ENCODE data around the gene PDIA2. TPM values are rescaled to one million over a fixed set of nuclear protein-coding genes. Genes with fewer than 3 reads are reported as not detected.

The PDIA2 gene, protein sequence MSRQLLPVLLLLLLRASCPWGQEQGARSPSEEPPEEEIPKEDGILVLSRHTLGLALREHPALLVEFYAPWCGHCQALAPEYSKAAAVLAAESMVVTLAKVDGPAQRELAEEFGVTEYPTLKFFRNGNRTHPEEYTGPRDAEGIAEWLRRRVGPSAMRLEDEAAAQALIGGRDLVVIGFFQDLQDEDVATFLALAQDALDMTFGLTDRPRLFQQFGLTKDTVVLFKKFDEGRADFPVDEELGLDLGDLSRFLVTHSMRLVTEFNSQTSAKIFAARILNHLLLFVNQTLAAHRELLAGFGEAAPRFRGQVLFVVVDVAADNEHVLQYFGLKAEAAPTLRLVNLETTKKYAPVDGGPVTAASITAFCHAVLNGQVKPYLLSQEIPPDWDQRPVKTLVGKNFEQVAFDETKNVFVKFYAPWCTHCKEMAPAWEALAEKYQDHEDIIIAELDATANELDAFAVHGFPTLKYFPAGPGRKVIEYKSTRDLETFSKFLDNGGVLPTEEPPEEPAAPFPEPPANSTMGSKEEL
- 0.18 and 0.32 TPM in 2 replicates for total RNA-seq

DNA sequence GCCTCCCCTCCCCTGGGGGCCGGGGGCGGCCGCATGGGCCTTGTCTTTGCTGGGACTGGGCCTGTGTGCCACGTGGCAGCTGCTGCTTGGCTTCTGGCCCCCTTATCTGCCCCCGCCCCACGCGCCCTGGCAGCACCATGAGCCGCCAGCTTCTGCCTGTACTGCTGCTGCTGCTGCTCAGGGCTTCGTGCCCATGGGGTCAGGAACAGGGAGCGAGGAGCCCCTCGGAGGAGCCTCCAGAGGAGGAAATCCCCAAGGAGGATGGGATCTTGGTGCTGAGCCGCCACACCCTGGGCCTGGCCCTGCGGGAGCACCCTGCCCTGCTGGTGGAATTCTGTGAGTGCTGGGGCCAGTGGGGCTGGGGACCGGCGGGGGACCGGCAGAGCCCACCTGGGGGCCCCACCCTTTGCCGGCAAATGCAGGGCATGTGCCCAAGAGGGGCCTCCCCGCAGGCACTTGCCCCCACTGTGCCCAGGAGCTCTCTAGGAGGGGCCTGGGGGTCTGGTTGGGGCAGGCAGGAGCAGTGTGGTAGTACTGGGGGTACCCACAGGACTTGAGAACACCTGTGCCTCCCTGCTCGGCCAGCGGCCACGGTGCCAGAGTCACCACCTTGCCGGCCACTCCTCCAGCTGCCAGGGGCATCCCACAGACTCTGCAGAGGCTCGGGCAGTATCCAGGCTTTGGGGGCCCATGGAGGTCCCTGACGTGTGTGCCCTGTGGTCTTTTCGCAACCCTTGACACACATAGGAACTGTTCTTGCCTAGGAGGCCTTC, at the start of gene PDIA2:
Gene PDIA2 (plus strand): TSS at position 132 of the 773 bp plus-strand sequence. CDS start 6 bp downstream, at position 138.

DNA sequence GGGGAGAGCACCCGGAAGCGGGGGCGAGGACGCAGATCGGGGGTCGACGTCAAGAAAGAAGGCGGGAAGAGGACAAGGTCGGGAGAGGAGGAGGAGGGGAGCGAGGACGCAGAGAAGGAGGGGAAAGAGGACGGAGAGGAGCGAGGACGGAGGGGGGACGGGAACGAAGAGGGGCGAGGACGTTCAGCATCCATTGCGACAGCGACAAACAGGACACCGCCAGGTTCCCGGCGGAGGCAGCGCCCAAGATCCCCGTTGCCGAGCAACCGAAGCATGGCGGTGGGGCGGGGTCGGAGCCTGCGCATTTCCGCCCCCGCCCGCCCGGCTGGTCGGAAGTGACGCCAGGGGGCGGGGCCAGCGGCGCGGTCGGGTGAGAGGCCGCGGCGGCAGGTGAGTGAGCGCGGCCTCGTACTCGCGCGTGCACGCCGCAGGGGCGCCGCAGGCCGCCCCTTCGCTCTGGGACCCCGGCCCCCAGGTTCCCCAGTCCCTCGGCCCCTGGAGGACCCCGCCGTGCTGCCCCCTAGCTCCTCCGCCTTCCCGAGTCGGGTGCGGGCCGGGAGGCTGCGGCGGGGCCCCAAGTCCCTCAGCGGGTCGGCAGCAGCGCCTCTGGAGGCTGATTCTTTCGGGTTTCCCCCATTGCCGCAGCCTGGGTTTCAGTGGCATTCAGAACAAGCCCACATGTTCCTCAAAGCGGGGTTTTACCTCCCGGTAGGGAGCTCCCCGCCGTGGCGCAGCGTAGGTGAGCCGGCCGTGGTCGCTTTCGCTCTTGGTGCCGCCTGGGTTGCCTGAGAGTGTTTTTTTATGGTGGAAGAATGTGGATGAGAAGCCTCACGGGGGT, 48.3 kb upstream of the PDIA2 start, which contains the start of gene FAM234A:
Gene FAM234A (plus strand): TSS at position 354 of the 838 bp plus-strand sequence. CDS start 19,593 bp downstream, outside the sequence.

DNA sequence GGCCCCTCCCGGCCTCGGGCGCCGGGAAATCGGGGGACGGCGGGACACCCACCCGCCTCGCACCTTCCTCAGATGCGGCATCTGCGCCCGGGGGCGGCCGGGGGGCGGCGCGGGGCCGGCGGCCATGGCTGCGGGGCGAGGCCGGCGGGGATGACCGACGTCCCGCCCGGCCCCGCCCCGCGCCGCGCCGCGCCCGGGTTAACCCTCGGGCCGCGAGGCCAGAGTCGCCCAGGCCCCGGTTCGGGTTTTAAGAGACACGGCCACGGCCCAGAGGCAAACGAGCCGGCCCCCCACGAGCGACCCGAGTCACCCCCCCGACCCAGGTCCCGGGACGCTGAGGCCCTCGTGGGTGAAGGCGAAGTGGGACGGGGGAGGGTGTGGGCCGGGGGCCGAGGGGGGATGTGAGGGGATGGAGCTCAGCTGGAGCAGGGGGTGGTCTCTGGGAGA, 7.2 kb upstream of the PDIA2 start, which contains the start of gene RGS11:
Gene RGS11 (minus strand): TSS at position 159 of the 447 bp plus-strand sequence. CDS start 33 bp downstream, at position 126.

DNA sequence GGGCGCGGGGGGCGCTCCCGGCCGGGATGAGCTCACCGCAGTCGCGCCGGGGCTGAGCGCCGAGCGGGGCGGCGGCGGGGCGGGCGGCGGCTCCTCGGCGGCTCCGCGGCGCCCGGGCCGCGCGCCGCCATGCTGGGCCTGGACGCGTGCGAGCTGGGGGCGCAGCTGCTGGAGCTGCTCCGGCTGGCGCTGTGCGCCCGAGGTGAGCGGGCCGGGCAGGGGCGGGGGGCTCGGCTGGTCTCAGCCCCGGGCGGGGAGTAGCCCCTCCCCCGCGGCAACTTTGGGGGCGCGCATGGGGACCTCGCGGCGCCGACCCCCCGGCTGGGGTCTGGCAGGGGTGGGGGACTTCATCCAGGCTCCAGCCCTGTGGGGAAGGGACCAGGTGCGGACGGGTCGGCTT, 2.4 kb upstream of the PDIA2 start, which contains the start of gene ARHGDIG:
Gene ARHGDIG (plus strand): TSS at position 40 of the 400 bp plus-strand sequence. CDS start 90 bp downstream, at position 130.

Other genes with a start within 250 kb of the PDIA2 start
- 4.2 and 6.3 TPM in 2 replicates for gene POLR3K, start 229.6 kb upstream of the PDIA2 start, total RNA-seq
- 22.5 and 26.7 TPM in 2 replicates for gene SNRNP25, start 229.3 kb upstream of the PDIA2 start, total RNA-seq
- 42.1 and 50.4 TPM in 2 replicates for gene RHBDF1, start 210.5 kb upstream of the PDIA2 start, total RNA-seq
- 216 and 263 TPM in 2 replicates for gene MPG, start 204.9 kb upstream of the PDIA2 start, total RNA-seq
- gene NPRL3, start 144.5 kb upstream of the PDIA2 start, total RNA-seq = 6.7 and 8.9 TPM in 2 replicates
- not detected in 2 replicates for gene HBZ, start 130.5 kb upstream of the PDIA2 start, total RNA-seq
- not detected in 2 replicates for gene HBM, start 117.2 kb upstream of the PDIA2 start, total RNA-seq
- gene HBA2, start 110.3 kb upstream of the PDIA2 start, total RNA-seq = not detected in 2 replicates
- 5.8 TPM in 1 of 2 replicates, not detected in the other for gene HBA1, start 106.5 kb upstream of the PDIA2 start, total RNA-seq
- gene HBQ1, start 102.7 kb upstream of the PDIA2 start, total RNA-seq = not detected in 2 replicates
- 29.8 and 30.0 TPM in 2 replicates for gene LUC7L, start 53.7 kb upstream of the PDIA2 start, total RNA-seq
- gene FAM234A, start 48.3 kb upstream of the PDIA2 start, total RNA-seq = 119 and 130 TPM in 2 replicates
- gene RGS11, start 7.2 kb upstream of the PDIA2 start, total RNA-seq = 4.9 and 5.2 TPM in 2 replicates
- gene ARHGDIG, start 2.6 kb upstream of the PDIA2 start, total RNA-seq = 2.2 and 2.3 TPM in 2 replicates
- gene AXIN1, start 69.6 kb downstream of the PDIA2 start, total RNA-seq = 16.2 and 21.5 TPM in 2 replicates
- gene MRPL28, start 87.4 kb downstream of the PDIA2 start, total RNA-seq = 59.8 and 94.1 TPM in 2 replicates
- 40.1 and 47.3 TPM in 2 replicates for gene PGAP6, start 98.8 kb downstream of the PDIA2 start, total RNA-seq
- gene NME4, start 114.0 kb downstream of the PDIA2 start, total RNA-seq = 175 and 182 TPM in 2 replicates
- gene DECR2, start 118.7 kb downstream of the PDIA2 start, total RNA-seq = 9.6 and 16.8 TPM in 2 replicates
- 32.1 and 33.0 TPM in 2 replicates for gene RAB11FIP3, start 142.5 kb downstream of the PDIA2 start, total RNA-seq
- gene CAPN15, start 244.5 kb downstream of the PDIA2 start, total RNA-seq = 32.9 and 43.7 TPM in 2 replicates

Data from cardiac atrium fibroblast (primary cell).